Measurements from ENCODE around the gene INMT.

DNA sequence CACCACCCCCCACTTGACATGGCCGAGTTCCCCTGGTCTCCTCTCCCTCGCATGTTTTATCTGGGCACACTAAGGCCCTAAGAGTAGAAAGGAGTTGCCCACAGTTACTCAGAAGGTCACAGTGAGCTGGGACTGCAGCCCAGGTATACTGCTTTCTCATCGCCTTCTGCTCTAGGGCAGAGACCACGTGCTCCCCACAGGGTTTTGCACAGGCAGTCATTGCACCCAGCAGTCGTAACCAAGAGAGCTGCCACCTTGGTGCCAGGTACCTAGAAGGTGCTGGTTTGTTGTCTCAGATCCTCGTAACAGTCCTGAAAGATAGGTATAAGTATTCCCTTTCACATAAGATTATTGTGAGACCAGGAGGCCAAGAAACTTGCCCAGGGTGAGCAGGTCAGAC is 21.0 kb downstream of the INMT start:
- TF ChIP-seq POLR2AphosphoS5 (IDR thresholded peaks at IDR 0.05; ENCODE audit: insufficient read depth in 1 of 2, low read depth in 1 of 2), result no peak
- TF ChIP-seq POLR2A (IDR thresholded peaks at IDR 0.05), result no peak
